Measurements from ENCODE around the gene COQ2.

- TF ChIP-seq CTCF (IDR thresholded peaks at IDR 0.05) (no peak), POLR2A (IDR thresholded peaks at IDR 0.05) (no peak)
These were observed 32.0 kb upstream of the COQ2 start for GRCh38 chr4:83316459-83317165.
